HUES48 (cell line): Measurements from ENCODE around the gene MAPRE2.

Experiments
- H3K27ac ChIP-seq: one replicate; pipeline ENCODE4 v1.7.0; 2013; ENCODE audit warnings: low read depth, low read length, inconsistent platforms
- H3K27me3 ChIP-seq: 2 replicates; pipeline ENCODE4 v1.6.1; 2013; ENCODE audit warnings: mild to moderate bottlenecking, low read length; ENCODE audit not compliant: control insufficient read depth, insufficient read depth
- H3K36me3 ChIP-seq: 2 replicates; pipeline ENCODE4 v1.6.1; 2013; ENCODE audit warnings: low read length; ENCODE audit not compliant: control insufficient read depth, insufficient read depth
- H3K4me1 ChIP-seq: 2 replicates; pipeline ENCODE4 v1.6.1; 2013; ENCODE audit warnings: mild to moderate bottlenecking, low read length; ENCODE audit not compliant: control insufficient read depth, insufficient read depth
- H3K4me3 ChIP-seq: 2 replicates; pipeline ENCODE4 v1.5.1; 2013; ENCODE audit warnings: mild to moderate bottlenecking, low read depth, low read length
- H3K9ac ChIP-seq: 2 replicates; pipeline ENCODE4 v1.6.1; 2013; ENCODE audit warnings: mild to moderate bottlenecking, low read depth, low read length, moderate library complexity
- H3K9me3 ChIP-seq: 2 replicates; pipeline ENCODE4 v1.6.1; 2013; ENCODE audit warnings: low read length; ENCODE audit not compliant: control insufficient read depth, insufficient read depth

MAPRE2 gene

GRCh38 chr18:35063875-35064690 is 22.9 kb downstream of the MAPRE2 start:
- Histone ChIP-seq H3K4me3 (no peak overlapping the region), H3K9me3 (no peaks in the 10 kb centered on the region), H3K27ac (no peak overlapping the region), H3K27me3 (no peaks in the 10 kb centered on the region), H3K4me1 (peaks cover 25% of the 10 kb centered on the region), H3K9ac (no peak overlapping the region), H3K36me3 (no peaks in the 10 kb centered on the region)

GRCh38 chr18:35067454-35067853 is 26.2 kb downstream of the MAPRE2 start:
- no peak overlapping the region for H3K4me3 ChIP-seq
- H3K27ac ChIP-seq, result no peak overlapping the region
- H3K9me3 ChIP-seq, result no peaks in the 10 kb centered on the region
- no peaks in the 10 kb centered on the region for H3K27me3 ChIP-seq
- no peaks in the 10 kb centered on the region for H3K4me1 ChIP-seq
- no peaks in the 10 kb centered on the region; the same call in 1 of the 2 replicates for H3K36me3 ChIP-seq
- no peak overlapping the region for H3K9ac ChIP-seq

GRCh38 chr18:35071819-35072247 is 30.6 kb downstream of the MAPRE2 start:
- Histone ChIP-seq H3K4me1 (peaks cover 14% of the 10 kb centered on the region), H3K27me3 (no peaks in the 10 kb centered on the region), H3K9ac (no peak overlapping the region), H3K36me3 (no peaks in the 10 kb centered on the region; the same call in 1 of the 2 replicates), H3K4me3 (no peak overlapping the region), H3K9me3 (no peaks in the 10 kb centered on the region), H3K27ac (no peak overlapping the region)

- H3K4me1 ChIP-seq, result peaks cover 14% of the 10 kb centered on the region
- no peaks in the 10 kb centered on the region for H3K27me3 ChIP-seq
- H3K4me3 ChIP-seq, result no peak overlapping the region
- no peaks in the 10 kb centered on the region; the same call in 1 of the 2 replicates for H3K36me3 ChIP-seq
- no peak overlapping the region for H3K9ac ChIP-seq
- no peak overlapping the region for H3K27ac ChIP-seq
- H3K9me3 ChIP-seq, result no peaks in the 10 kb centered on the region
Measured at GRCh38 chr18:35072616-35073015, 31.4 kb downstream of the MAPRE2 start.

- H3K9me3 ChIP-seq, result no peaks in the 10 kb centered on the region
- H3K4me3 ChIP-seq, result no peak overlapping the region
- H3K27me3 ChIP-seq, result no peaks in the 10 kb centered on the region
- no peaks in the 10 kb centered on the region; the same call in 1 of the 2 replicates for H3K36me3 ChIP-seq
- no peak overlapping the region for H3K27ac ChIP-seq
- no peak overlapping the region for H3K9ac ChIP-seq
- peaks cover 14% of the 10 kb centered on the region for H3K4me1 ChIP-seq
Measured at GRCh38 chr18:35073186-35074105, 32.2 kb downstream of the MAPRE2 start.

- H3K27ac ChIP-seq, result no peak overlapping the region
- H3K36me3 ChIP-seq, result no peaks in the 10 kb centered on the region; the same call in 1 of the 2 replicates
- no peaks in the 10 kb centered on the region for H3K27me3 ChIP-seq
- no peak overlapping the region for H3K9ac ChIP-seq
- H3K4me1 ChIP-seq, result peaks cover 14% of the 10 kb centered on the region
- no peak overlapping the region for H3K4me3 ChIP-seq
- H3K9me3 ChIP-seq, result no peaks in the 10 kb centered on the region
Measured at GRCh38 chr18:35074581-35074980, 33.4 kb downstream of the MAPRE2 start.

GRCh38 chr18:35075132-35075531 is 33.9 kb downstream of the MAPRE2 start:
- Histone ChIP-seq H3K36me3 (no peaks in the 10 kb centered on the region; the same call in 1 of the 2 replicates), H3K4me3 (no peak overlapping the region), H3K9me3 (no peaks in the 10 kb centered on the region), H3K4me1 (peaks cover 14% of the 10 kb centered on the region), H3K9ac (no peak overlapping the region), H3K27me3 (no peaks in the 10 kb centered on the region), H3K27ac (no peak overlapping the region)

GRCh38 chr18:35076135-35076924 is 35.1 kb downstream of the MAPRE2 start:
- no peak overlapping the region for H3K27ac ChIP-seq
- H3K27me3 ChIP-seq, result no peaks in the 10 kb centered on the region
- H3K4me3 ChIP-seq, result no peak overlapping the region
- no peaks in the 10 kb centered on the region for H3K36me3 ChIP-seq
- peaks cover 14% of the 10 kb centered on the region for H3K4me1 ChIP-seq
- H3K9me3 ChIP-seq, result no peaks in the 10 kb centered on the region
- H3K9ac ChIP-seq, result no peak overlapping the region

- Histone ChIP-seq H3K27me3 (no peaks in the 10 kb centered on the region), H3K9me3 (no peaks in the 10 kb centered on the region), H3K9ac (no peak overlapping the region), H3K4me1 (peaks cover 14% of the 10 kb centered on the region), H3K27ac (no peak overlapping the region), H3K4me3 (no peak overlapping the region), H3K36me3 (no peaks in the 10 kb centered on the region)
Measured at GRCh38 chr18:35077937-35078336, 36.7 kb downstream of the MAPRE2 start.

GRCh38 chr18:35080058-35080457 is 38.8 kb downstream of the MAPRE2 start:
- no peaks in the 10 kb centered on the region for H3K9me3 ChIP-seq
- no peak overlapping the region for H3K4me3 ChIP-seq
- H3K9ac ChIP-seq, result no peak overlapping the region
- H3K36me3 ChIP-seq, result no peaks in the 10 kb centered on the region
- peaks cover 14% of the 10 kb centered on the region for H3K4me1 ChIP-seq
- no peak overlapping the region for H3K27ac ChIP-seq
- H3K27me3 ChIP-seq, result no peaks in the 10 kb centered on the region
